Right ventricle myocardium inferior (tissue), 1 donor: ENCODE data around the gene HYAL1. TPM values are rescaled to one million over a fixed set of nuclear protein-coding genes. Genes with fewer than 3 reads are reported as not detected.
A peak's percentile ranks its signal among the peaks of the same experiment; 100 is the strongest.

Source experiments
- ATAC-seq: fragments of 200-7000 bp; cut with Tn5 transposase; one replicate; pipeline ENCODE4 v1.9.1; 2020; ENCODE audit warnings: mild to moderate bottlenecking, moderate library complexity
- DNase-seq: peaks from one replicate; pipeline ENCODE4 v3.0.0; 2021; ENCODE audit errors: missing footprints
- intact Hi-C: fragments of 100-400 bp; cut with DNase I; formaldehyde crosslinking; loops from one replicate; pipeline ENCODE4 v1.11.0; 2022
- long read RNA-seq: library from polyadenylated mRNA; unstranded; transcript quantifications from one replicate; pipeline ENCODE4 v2.0.0, GENCODE V29; 2021
- total RNA-seq: library from RNA; stranded (reverse); fragmentation: NEBNext Ultra II Directional; extraction: Animal tissue kit (Norgen Biotek cat#: 25700); gene quantifications from one replicate; pipeline ENCODE4 v1.2.1, GENCODE V29; 2021
- donor health status: DM: no; HTN: yes; CAD: no; lungs with severe emphysema.

Gene HYAL1
- total RNA-seq: 70.1 TPM
- long read RNA-seq, transcript HYAL1-204 (4 exons, 2,081 nt): minor isoform, 17 of 55 reads
- long read RNA-seq, transcript HYAL1-201 (3 exons, 2,517 nt): major isoform, 26 of 55 reads
- long read RNA-seq, partial matches to known transcripts: 2 of 55 reads
- long read RNA-seq, other reads (novel, unspliced or antisense): 2 of 55 reads

DNA sequence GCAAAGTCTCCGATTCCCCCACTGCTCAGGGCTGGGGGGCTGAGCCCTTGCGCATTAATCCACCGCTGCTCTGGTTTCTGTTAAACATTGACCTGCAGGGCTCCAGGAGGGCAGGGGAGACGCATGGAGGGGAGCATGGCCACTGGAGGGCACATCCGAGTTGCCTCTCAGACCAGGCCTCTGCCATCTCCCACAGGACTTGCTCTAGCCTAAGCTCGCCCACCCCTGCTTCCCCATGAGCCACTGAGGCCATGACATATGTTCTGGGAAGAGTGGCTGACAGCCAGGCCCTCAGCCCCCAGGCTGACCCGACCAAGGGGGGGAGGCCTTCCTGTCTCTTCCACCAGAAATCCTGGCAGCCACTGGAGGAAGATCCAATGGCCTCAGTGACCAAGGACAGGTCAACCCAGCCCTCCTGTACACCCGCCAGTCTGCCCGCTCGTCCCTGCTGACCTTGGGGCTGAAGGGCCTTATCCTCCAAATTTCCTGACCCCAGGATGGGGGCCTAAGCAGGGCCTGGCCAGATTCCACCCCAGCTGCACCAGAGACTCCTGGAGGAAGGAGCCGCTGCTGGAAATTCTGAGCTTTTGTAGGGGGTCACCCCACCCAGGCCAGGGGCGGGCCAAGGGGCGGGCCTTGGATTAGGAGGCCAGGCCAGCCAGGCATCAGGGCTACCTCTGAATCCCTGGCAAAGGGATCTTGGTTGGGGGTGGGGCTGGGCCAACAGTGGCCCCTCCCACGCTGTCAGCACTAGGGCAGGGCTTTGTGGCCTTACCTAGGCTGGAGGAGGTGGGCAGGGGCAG lies at the start of gene HYAL1:
Gene HYAL1 (minus strand): TSS at position 562 of the 803 bp plus-strand sequence. CDS start 618 bp downstream, outside the sequence.
- DNase-seq (peak; percentile 90), ATAC-seq (peak; percentile 40)
- intact Hi-C loops: loop anchor here (1.0 kb wide), 1 partner anchor 18 kb away; no protein-coding TSS in a partner anchor

DNA sequence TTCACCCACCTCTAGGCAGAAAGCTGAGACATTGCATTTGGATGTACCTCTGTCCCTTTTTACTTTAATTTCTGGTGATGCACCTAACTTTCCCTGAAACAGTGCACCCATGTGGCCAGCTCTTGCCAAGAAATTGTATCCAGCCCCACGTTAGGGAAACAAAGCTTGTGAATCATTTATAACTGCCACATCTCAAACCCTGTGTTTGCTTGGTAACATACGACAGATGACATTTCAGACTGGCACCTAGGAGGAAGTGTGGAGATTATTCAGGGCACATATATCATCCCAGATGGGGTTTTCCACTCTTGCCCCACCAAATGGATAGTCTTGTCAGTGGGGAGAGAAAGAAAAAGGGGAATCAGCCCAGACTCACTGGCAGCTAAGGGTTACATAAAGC lies 49.4 kb upstream of the HYAL1 start:
- ATAC-seq (no peak), DNase-seq (no peak)
- intact Hi-C loops: no loop called here

DNA sequence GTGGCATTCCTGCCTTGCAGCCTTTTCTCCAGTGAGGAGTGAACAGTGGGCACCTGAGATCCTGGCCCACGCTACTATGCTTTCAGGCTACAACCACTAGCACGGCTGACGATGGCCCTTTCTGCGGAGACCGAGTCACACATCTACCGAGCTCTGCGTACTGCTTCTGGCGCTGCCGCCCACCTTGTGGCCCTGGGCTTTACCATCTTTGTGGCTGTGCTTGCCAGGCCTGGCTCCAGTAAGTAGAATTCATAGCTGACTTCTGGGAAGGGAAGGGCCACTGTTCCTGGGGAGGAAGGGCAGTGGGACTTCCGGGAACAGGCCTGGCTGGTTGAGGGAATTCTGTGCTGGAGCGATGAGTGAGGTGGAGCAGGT lies 47.9 kb upstream of the HYAL1 start:
- intact Hi-C loops: no loop called here
- DNase-seq: no peak

DNA sequence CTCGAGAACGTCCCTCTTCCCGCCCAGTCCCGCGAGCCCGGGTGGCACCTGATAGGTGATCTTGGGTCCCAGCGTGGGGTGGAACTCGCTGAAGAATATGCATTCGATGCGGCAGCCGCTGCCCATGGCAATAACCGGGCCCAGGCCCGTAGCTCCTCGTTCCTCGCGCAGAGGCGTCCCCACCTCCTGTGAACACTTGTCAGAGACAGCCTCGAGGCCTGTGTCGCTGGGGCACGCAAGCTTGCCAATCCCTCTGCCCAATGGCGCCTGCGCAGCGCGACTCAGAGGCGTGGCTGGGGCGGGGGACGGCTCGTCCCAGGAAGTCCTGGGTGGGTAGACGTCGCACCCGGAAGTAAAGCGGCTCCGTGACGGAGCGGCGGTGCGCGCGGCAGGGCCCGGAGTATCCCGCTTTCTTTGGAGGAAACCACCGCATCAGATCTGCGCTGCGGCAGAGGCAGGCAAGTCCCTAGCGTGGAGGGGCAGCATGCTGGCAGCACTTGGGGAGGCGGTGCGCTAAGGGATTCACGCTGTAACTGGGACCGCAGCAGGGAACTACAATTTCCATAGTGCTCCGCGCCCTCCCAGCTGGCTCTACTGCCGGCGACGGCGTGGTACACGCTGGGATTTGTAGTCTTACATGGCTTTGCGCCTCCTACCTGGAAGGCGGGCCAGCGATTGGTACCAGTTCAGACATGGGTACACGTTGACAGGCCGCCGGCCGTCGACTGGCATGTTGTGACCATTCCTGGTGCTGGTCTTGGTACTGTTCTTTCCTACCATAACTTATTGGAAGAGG lies 47.4 kb upstream of the HYAL1 start, which contains the start of the genes CYB561D2 and NPRL2:
Gene CYB561D2 (plus strand): TSS at position 336 of the 796 bp plus-strand sequence. CDS start 572 bp downstream, outside the sequence.
Gene NPRL2 (minus strand): TSS at position 249 of the 796 bp plus-strand sequence. CDS start 123 bp downstream, at position 126.
- ATAC-seq (peak; percentile 95), DNase-seq (peak; percentile 99)
- intact Hi-C loops: loop anchor here (1.0 kb wide), 1 partner anchor 192 kb away; no protein-coding TSS in a partner anchor

More for the DNA sequence above, 47.9 kb upstream of the HYAL1 start:
- ATAC-seq: no peak

DNA sequence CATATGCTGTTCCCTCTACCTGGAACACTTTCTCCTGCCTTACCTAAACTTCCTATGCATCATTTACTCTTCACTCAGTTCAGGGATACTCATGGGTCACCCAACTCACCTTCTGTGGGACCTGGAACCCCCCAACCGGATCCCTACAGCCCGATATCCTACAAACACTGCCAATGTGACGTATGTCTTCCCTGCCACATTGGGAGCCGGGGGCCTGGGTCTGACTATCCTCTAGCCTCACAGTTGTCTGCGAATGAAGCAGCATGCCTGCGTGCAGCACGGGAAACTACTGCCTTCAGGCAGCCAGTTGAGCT lies 46.8 kb upstream of the HYAL1 start:
- intact Hi-C loops: loop anchor here (1.0 kb wide), 1 partner anchor 192 kb away; no protein-coding TSS in a partner anchor
- ATAC-seq (no peak), DNase-seq (no peak)

DNA sequence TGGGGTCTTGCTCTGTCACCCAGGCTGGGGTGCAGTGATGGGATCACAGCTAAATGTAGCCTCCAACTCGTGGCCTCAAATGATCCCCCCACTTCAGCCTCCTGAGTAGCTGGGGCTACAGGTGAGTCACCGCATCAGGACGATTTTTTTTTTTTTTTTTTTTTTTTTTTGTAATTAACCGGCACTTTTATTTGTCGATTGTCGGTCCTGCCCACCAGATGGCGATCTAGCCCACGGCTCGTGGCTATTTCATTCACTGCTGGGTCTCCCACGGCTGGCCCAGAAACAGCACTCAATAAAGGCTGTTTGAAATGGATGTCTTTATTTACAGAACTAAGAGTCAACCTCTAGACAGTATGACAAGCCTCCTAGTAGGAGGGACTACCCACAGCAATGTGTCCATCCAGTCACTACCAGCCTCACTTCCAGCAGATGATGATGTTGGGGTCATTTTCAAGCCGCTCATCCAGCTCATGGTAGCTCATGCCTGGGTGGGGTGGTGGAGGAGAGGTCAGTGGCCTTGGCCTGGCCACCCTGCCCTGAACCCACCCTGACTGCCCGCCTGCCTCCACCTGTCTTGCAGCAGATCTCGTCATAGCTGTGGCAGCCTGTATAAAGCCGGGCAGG lies 43.9 kb upstream of the HYAL1 start:
- no peak for ATAC-seq
- peak; percentile 76 for DNase-seq
- intact Hi-C loops: loop anchor here (5.0 kb wide), 1 partner anchor 265 kb away; the partner anchor contains the start of gene CISH

GRCh38 chr3:50345586-50346234 lies 42.3 kb upstream of the HYAL1 start, which contains the start of gene ZMYND10:
ZMYND10 (minus strand) TSS chr3:50345732; CDS start chr3:50345579, 153 bp downstream.
- intact Hi-C loops: loop anchor here (5.0 kb wide), 1 partner anchor 267 kb away; the partner anchor contains the start of gene CISH
- ATAC-seq (peak; percentile 36), DNase-seq (peak; percentile 87)

DNA sequence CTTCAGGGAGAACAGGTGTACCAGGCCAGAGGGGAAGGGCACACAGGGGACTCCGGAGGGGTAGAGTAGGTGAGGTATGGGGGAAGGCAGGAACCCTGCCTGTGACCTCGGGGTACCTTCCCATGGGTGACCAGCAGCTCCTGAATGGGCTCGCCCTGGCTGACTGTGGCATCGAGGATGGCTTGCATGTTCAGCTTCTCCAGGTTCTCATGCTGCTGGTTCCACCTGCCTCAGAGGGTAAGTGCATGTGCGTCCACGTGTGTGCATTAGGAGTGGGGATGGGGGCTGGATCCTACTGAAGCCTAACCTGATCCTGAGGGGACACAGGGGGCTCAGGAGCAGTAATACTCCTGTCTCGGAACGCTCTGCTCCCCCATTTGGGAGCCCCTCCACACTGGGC lies 41.6 kb upstream of the HYAL1 start:
- DNase-seq (no peak), ATAC-seq (no peak)
- intact Hi-C loops: loop anchor here (5.0 kb wide), 1 partner anchor 267 kb away; the partner anchor contains the start of gene CISH

- intact Hi-C loops: no loop called here
- ATAC-seq: no peak
Observed at GRCh38 chr3:50342813-50343633, 39.6 kb upstream of the HYAL1 start.

DNA sequence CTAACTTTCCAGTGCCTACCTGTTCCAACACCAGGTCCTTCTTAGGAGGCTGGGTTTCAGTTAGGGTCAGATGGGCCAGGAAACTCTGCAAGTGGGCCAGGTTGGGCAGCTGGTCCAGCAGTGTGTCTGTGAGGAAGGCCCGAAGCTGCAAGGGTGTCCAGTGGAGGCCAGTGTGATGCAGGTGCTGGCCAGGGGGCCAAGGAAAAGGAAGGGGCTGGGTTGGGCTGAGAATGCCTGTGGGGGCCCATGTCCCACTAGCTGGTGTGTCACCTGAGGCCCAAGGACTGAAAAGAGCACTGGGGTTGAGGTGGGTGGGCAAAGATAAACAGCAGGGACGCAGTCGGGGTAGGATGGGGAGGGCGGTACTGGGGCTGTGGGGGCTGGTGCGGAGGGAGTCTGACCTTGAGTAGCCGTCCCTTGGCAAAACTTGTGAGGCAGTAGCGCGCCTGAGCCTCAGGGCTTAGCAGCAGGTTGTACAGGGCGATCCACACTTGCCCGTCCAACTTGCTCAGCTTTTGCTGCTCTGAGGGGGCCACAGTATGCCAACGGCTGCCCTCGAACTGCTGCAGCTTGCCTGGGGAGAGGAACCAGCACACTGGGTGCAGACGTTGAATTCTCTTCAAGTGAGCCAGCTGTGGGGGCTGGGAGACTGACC lies 38.7 kb upstream of the HYAL1 start:
- ATAC-seq: no peak
- intact Hi-C loops: no loop called here

More at GRCh38 chr3:50342813-50343633, 39.6 kb upstream of the HYAL1 start:
- DNase-seq: no peak

GRCh38 chr3:50341537-50341936 lies 38.2 kb upstream of the HYAL1 start:
- intact Hi-C loops: no loop called here
- no peak for DNase-seq
- no peak for ATAC-seq

More for the DNA sequence above, 38.7 kb upstream of the HYAL1 start:
- DNase-seq: no peak

DNA sequence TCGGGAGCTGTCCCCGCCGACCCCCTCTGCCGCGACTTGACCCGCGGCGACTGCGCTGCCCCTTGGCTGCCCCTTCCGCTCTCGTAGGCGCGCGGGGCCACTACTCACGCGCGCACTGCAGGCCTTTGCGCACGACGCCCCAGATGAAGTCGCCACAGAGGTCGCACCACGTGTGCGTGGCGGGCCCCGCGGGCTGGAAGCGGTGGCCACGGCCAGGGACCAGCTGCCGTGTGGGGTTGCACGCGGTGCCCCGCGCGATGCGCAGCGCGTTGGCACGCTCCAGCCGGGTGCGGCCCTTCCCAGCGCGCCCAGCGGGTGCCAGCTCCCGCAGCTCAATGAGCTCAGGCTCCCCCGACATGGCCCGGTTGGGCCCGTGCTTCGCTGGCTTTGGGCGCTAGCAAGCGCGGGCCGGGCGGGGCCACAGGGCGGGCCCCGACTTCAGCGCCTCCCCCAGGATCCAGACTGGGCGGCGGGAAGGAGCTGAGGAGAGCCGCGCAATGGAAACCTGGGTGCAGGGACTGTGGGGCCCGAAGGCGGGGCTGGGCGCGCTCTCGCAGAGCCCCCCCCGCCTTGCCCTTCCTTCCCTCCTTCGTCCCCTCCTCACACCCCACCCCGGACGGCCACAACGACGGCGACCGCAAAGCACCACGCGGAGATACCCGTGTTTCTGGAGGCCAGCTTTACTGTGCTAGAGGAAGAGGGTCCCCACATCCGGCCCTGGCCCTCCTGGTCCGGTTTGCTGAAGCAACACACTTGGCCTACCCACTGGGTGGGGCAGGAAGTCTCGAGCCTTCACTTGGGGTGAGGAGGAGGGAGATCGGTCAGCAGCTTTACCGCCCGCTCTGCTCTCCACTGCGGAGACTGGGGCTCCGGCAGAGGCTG lies 37.3 kb upstream of the HYAL1 start, which contains the start of gene RASSF1:
Gene RASSF1 (minus strand): TSS at position 389 of the 882 bp plus-strand sequence. CDS start 31 bp downstream, at position 358.
- intact Hi-C loops: no loop called here
- ATAC-seq (peak; percentile 48), DNase-seq (peak; percentile 92)

GRCh38 chr3:50340147-50340447 lies 36.7 kb upstream of the HYAL1 start:
- intact Hi-C loops: no loop called here
- ATAC-seq (no peak), DNase-seq (no peak)

DNA sequence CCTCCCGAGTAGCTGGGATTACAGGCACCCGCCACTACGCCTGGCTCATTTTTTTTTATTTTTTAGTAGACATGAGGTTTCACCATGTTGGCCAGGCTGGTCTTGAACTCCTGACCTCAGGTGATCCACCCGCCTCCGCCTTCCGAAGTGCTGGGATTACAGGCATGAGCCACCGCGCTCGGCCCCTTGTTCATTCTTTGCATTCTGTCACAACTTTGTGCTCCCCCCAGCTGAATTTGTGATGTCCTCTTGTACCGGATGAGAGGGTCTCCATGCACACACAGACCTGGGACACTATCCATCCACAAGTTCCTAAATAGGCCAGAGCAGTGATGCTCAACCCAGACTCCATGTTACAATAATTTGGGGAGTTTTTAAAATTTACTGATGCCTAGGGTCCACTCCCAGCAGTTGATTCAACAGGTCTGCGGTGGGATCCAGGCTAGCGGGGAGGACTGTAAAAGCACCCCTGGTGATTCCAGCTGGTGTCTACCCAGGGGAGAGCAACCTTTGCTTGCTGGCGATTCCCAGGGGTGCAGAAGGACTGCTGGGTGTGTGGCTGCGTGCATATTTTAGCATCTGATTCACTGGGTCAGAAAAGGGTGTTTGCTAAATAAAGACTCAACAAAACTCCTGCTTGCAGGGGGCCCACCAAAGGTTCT lies 36.2 kb upstream of the HYAL1 start:
- no peak for ATAC-seq
- intact Hi-C loops: no loop called here
- DNase-seq: no peak

- DNase-seq: no peak
- intact Hi-C loops: no loop called here
- no peak for ATAC-seq
Observed at GRCh38 chr3:50338965-50339364, 35.6 kb upstream of the HYAL1 start.
